Measurements from ENCODE around the gene MYLK.
"Not testable (repeated sequence)": the region's sequence is repeated elsewhere in the genome, so short reads cannot be mapped to it uniquely, and the experiment has no call there.

MYLK gene

GRCh38 chr3:123611674-123612073 lies 272.5 kb downstream of the MYLK start:
- DNase-seq: not testable (repeated sequence)

GRCh38 chr3:123611082-123611481 lies 273.1 kb downstream of the MYLK start:
- no peak for DNase-seq

- DNase-seq: no peak
Observed at GRCh38 chr3:123610331-123610730, 273.8 kb downstream of the MYLK start.

GRCh38 chr3:123609063-123609462 lies 275.1 kb downstream of the MYLK start:
- DNase-seq: no peak

- no peak for DNase-seq
Observed at GRCh38 chr3:123608263-123608937, 275.7 kb downstream of the MYLK start.

- DNase-seq: no peak
Observed at GRCh38 chr3:123606527-123606926, 277.6 kb downstream of the MYLK start.

GRCh38 chr3:123605789-123606234 lies 278.3 kb downstream of the MYLK start:
- no peak for DNase-seq

- not testable (repeated sequence) for DNase-seq
Observed at GRCh38 chr3:123603153-123603552, 281.0 kb downstream of the MYLK start.

- DNase-seq: peak; percentile 17
Observed at GRCh38 chr3:123602325-123602724, 281.8 kb downstream of the MYLK start.

GRCh38 chr3:123600863-123601262 lies 283.3 kb downstream of the MYLK start:
- DNase-seq: not testable (repeated sequence)

- no peak for DNase-seq
Observed at GRCh38 chr3:123597561-123597960, 286.6 kb downstream of the MYLK start.

GRCh38 chr3:123595396-123596180 lies 288.5 kb downstream of the MYLK start:
- DNase-seq: no peak

GRCh38 chr3:123593381-123593780 lies 290.8 kb downstream of the MYLK start:
- DNase-seq: no peak

- no peak for DNase-seq
Observed at GRCh38 chr3:123590685-123591450, 293.3 kb downstream of the MYLK start.

- DNase-seq: no peak
Observed at GRCh38 chr3:123587401-123587800, 296.7 kb downstream of the MYLK start.

GRCh38 chr3:123586968-123587367 lies 297.2 kb downstream of the MYLK start:
- DNase-seq: no peak

- DNase-seq: peak; percentile 95
Observed at GRCh38 chr3:123586131-123586530, 298.0 kb downstream of the MYLK start.

- DNase-seq: peak; percentile 100
Observed at GRCh38 chr3:123584988-123585937, 298.9 kb downstream of the MYLK start, which contains the start of gene HACD2. Gene HACD2, minus strand, starts transcription at chr3:123585053. Its CDS starts 26 bp downstream, at chr3:123585027.

- peak; percentile 67 for DNase-seq
Observed at GRCh38 chr3:123584284-123584987, 299.7 kb downstream of the MYLK start.

GRCh38 chr3:123583561-123583960 lies 300.6 kb downstream of the MYLK start:
- DNase-seq: no peak

GRCh38 chr3:123582315-123582714 lies 301.8 kb downstream of the MYLK start:
- no peak for DNase-seq

GRCh38 chr3:123576122-123576521 lies 308.0 kb downstream of the MYLK start:
- no peak for DNase-seq
